ENCODE results near the gene LRRC1. TPM values are rescaled to one million over a fixed set of nuclear protein-coding genes. Genes with fewer than 3 reads are reported as not detected.
A peak's percentile ranks its signal among the peaks of the same experiment; 100 is the strongest.

The LRRC1 gene
- total and polyA plus RNA-seq, 2 experiments from 2014 or later = 9.1 to 11.4 TPM

DNA sequence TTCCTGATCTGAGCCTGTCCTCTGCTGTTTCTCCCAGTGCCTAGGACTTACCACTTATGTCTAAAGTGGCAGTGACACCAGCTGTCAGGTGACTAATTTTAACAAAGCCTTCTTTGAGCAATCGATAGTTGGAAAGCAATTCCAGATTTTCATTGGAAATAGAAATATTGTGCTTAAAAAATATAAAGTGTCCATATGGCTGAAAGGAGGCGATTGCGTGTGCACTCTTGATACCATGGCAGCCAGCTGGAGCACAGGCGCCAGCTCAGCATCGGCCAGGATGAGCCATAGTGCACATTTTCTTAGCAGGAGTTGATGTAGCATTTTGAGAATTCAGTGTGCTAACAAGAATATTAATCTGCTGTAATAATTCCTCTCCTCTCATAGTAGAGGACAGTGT is 70.0 kb downstream of the LRRC1 start:
- no peak for DNase-seq (ENCODE audit: low read depth in 1 of 2, low spot score in 1 of 2)
- Histone ChIP-seq H3K27me3 (no peaks in the 10 kb centered on the region), H3K4me3 (no peak overlapping the region), H3K9me3 (ENCODE audit: low read depth) (no peaks in the 10 kb centered on the region), H3K36me3 (no peaks in the 10 kb centered on the region), H3K4me1 (ENCODE audit: low read depth) (peaks cover 9% of the 10 kb centered on the region), H3K27ac (peak overlapping the region; percentile 17)
- TF ChIP-seq, protein P1, sequence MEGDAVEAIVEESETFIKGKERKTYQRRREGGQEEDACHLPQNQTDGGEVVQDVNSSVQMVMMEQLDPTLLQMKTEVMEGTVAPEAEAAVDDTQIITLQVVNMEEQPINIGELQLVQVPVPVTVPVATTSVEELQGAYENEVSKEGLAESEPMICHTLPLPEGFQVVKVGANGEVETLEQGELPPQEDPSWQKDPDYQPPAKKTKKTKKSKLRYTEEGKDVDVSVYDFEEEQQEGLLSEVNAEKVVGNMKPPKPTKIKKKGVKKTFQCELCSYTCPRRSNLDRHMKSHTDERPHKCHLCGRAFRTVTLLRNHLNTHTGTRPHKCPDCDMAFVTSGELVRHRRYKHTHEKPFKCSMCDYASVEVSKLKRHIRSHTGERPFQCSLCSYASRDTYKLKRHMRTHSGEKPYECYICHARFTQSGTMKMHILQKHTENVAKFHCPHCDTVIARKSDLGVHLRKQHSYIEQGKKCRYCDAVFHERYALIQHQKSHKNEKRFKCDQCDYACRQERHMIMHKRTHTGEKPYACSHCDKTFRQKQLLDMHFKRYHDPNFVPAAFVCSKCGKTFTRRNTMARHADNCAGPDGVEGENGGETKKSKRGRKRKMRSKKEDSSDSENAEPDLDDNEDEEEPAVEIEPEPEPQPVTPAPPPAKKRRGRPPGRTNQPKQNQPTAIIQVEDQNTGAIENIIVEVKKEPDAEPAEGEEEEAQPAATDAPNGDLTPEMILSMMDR (IDR thresholded peaks at IDR 0.05; ENCODE audit: low read depth, low read length) = no peak

DNA sequence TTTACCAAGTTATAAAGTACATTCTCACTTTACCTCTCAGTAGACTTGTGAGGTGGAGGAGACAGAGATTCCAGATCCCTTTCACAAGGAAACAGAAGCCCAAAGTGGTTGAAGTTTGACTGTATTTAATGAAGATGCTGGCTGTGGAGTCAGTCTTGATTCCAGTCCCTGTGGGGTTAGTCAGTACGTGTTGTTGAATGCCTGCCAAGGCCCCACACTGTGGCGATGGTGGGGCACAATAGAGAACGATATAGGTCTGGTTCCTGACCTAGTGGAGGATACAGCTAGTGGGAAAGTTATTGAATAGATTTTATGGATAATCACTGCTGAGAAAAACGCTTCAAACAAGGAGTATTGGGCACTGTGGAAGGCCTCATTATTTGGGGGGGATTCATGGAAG is 71.4 kb downstream of the LRRC1 start:
- no peaks in the 10 kb centered on the region for H3K27me3 ChIP-seq
- H3K36me3 ChIP-seq = no peaks in the 10 kb centered on the region
- no peaks in the 10 kb centered on the region for H3K9me3 ChIP-seq (ENCODE audit: low read depth)
- H3K4me3 ChIP-seq = no peak overlapping the region
- no peak overlapping the region for H3K27ac ChIP-seq
- H3K4me1 ChIP-seq (ENCODE audit: low read depth) = peaks cover 9% of the 10 kb centered on the region
- peak in 1 of 2 donors; percentile 9 for DNase-seq (ENCODE audit: low read depth in 1 of 2, low spot score in 1 of 2)
- TF ChIP-seq, protein P1 (IDR thresholded peaks at IDR 0.05; ENCODE audit: low read depth, low read length) = no peak

DNA sequence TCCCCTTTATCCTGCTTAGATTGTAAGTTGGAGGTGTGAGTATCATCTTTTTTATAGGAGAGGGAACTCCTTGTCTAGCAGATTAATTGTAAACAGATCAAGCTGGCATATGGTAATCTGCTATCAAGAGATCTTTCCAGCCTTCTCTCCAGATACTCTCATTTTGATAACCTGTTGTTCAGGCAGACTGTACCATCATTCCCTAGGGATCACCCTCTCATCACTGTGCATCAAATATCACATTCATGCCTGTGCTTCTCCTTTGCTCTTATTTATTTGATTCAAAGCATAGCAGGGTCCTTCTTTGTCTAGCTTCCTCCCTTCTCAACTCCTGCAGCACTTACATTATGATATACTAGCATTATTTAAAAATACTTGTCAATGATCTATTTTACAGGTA is 73.8 kb downstream of the LRRC1 start:
- no peaks in the 10 kb centered on the region for H3K36me3 ChIP-seq
- TF ChIP-seq, protein P1 (IDR thresholded peaks at IDR 0.05; ENCODE audit: low read depth, low read length) = no peak
- no peak overlapping the region for H3K27ac ChIP-seq
- H3K4me3 ChIP-seq = no peak overlapping the region
- DNase-seq (ENCODE audit: low read depth in 1 of 2, low spot score in 1 of 2) = no peak
- H3K4me1 ChIP-seq (ENCODE audit: low read depth) = peaks cover 9% of the 10 kb centered on the region
- no peaks in the 10 kb centered on the region for H3K9me3 ChIP-seq (ENCODE audit: low read depth)
- no peaks in the 10 kb centered on the region for H3K27me3 ChIP-seq

DNA sequence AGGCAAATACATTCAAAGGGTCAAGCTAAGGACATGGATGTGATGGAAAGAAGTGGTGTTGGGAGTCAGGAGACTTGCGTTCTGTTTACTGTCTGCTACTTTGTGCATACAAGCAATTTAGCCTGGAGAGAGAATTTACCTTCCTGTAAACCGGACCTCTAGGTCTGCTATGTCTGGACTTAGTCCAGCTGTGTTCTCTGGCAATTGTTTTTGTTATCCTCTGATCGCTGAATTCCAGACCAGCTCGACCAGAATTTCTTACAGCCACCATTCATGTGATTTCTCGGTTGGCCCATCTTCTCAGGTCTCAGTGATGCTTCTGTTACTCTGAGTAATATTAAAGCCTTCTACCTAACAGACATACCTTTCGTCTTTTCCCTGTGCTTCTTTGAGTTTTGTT is 75.2 kb downstream of the LRRC1 start:
- Histone ChIP-seq H3K27ac (no peak overlapping the region), H3K9me3 (ENCODE audit: low read depth) (no peaks in the 10 kb centered on the region), H3K36me3 (no peaks in the 10 kb centered on the region), H3K4me1 (ENCODE audit: low read depth) (no peaks in the 10 kb centered on the region), H3K27me3 (no peaks in the 10 kb centered on the region), H3K4me3 (no peak overlapping the region)
- TF ChIP-seq, protein P1 (IDR thresholded peaks at IDR 0.05; ENCODE audit: low read depth, low read length) = no peak
- DNase-seq (ENCODE audit: low read depth in 1 of 2, low spot score in 1 of 2) = no peak

DNA sequence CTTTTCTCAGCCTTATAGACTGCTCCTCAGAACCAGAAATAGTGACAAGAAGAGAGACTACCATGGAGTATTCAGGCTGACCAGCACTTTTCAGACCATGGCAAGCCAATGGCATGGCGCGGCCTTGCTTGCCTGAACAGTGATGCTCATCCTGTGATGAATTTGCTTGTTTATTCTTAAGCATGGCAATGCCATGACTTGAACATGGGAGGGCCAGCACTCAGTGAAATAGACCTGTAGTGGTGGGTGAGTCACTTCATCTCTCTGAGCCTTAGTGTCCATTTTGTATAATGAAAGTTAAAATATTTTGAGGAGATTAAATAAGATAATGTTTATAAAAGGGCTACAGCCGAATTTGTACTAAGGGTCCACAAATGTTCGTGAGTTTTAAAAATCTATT is 79.1 kb downstream of the LRRC1 start:
- Histone ChIP-seq H3K4me1 (ENCODE audit: low read depth) (no peaks in the 10 kb centered on the region), H3K4me3 (no peak overlapping the region), H3K27me3 (no peaks in the 10 kb centered on the region), H3K9me3 (ENCODE audit: low read depth) (no peaks in the 10 kb centered on the region), H3K36me3 (no peaks in the 10 kb centered on the region), H3K27ac (no peak overlapping the region)
- TF ChIP-seq, protein P1 (IDR thresholded peaks at IDR 0.05; ENCODE audit: low read depth, low read length) = no peak
- DNase-seq (ENCODE audit: low read depth in 1 of 2, low spot score in 1 of 2) = no peak

DNA sequence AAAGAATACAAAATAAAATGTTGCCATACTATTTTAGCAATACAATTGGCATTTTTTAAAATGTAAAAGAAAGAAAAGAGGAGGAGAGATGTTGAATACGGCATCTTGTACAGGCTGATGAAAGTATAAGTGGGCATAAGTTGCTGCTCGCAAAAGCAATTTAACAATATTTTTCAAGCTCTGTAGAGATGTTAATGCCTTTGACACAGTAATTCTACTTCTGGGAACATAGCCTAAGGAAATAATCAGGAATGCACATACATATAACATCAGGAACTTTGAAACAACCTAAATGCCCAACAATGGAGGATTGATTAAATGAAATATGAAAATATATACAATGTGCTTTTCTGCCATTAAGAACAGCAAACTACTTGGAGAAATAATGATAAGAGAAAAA is 80.2 kb downstream of the LRRC1 start:
- H3K4me1 ChIP-seq (ENCODE audit: low read depth) = no peaks in the 10 kb centered on the region
- TF ChIP-seq, protein P1 (IDR thresholded peaks at IDR 0.05; ENCODE audit: low read depth, low read length) = no peak
- H3K9me3 ChIP-seq (ENCODE audit: low read depth) = no peaks in the 10 kb centered on the region
- no peaks in the 10 kb centered on the region for H3K27me3 ChIP-seq
- no peaks in the 10 kb centered on the region for H3K36me3 ChIP-seq
- DNase-seq (ENCODE audit: low read depth in 1 of 2, low spot score in 1 of 2) = no peak
- no peak overlapping the region for H3K4me3 ChIP-seq
- H3K27ac ChIP-seq = no peak overlapping the region

Measured in cardiac muscle cell (in vitro differentiated cells and primary cell).